SU-DHL-6 (cell line): ENCODE measurements around the gene FEM1A.
A peak's percentile ranks its signal among the peaks of the same experiment; 100 is the strongest.

Experiments used
- H2AFZ ChIP-seq: fragments of 200-600 bp; sonication (generic); 2 replicates; pipeline ENCODE4 v1.6.1; 2014; ENCODE audit warnings: low read depth, mild to moderate bottlenecking, moderate library complexity, mixed read lengths, antibody characterized with exemption, low read length; ENCODE audit not compliant: severe bottlenecking
- H3F3A ChIP-seq: fragments of 200-600 bp; shearing (Covaris generic); 2 replicates; pipeline ENCODE4 v1.6.0; 2016; ENCODE audit warnings: antibody characterized with exemption, mild to moderate bottlenecking; ENCODE audit not compliant: insufficient read depth
- H3K27ac ChIP-seq: fragments of 200-600 bp; sonication (generic); 2 replicates; pipeline ENCODE4 v1.5.1; 2016; ENCODE audit warnings: low read depth, mild to moderate bottlenecking, low read length, moderate library complexity, mixed read lengths
- H3K27me3 ChIP-seq: fragments of 200-600 bp; sonication (generic), shearing (Covaris generic); 2 replicates; pipeline ENCODE4 v1.6.0; 2014; ENCODE audit warnings: mild to moderate bottlenecking, low read length
- H3K36me3 ChIP-seq: fragments of 200-600 bp; sonication (generic); 2 replicates; pipeline ENCODE4 v1.6.1; 2014; ENCODE audit warnings: mild to moderate bottlenecking, low read length, mixed read lengths
- H3K4me2 ChIP-seq: fragments of 300-600, 200-600 bp; shearing (Covaris generic), sonication (generic); 2 replicates; pipeline ENCODE4 v1.6.0; 2014; ENCODE audit warnings: low read length, low read depth, mild to moderate bottlenecking; ENCODE audit not compliant: poor library complexity, severe bottlenecking
- H3K4me3 ChIP-seq: fragments of 200-600 bp; sonication (generic); 2 replicates; pipeline ENCODE4 v1.5.1; 2014; ENCODE audit warnings: antibody characterized with exemption, low read length, mild to moderate bottlenecking, mixed read lengths; ENCODE audit not compliant: insufficient read depth, poor library complexity, severe bottlenecking
- H3K79me2 ChIP-seq: fragments of 200-600 bp; sonication (generic); 2 replicates; pipeline ENCODE4 v1.6.1; 2014; ENCODE audit warnings: mild to moderate bottlenecking, low read length, moderate library complexity; ENCODE audit not compliant: insufficient read depth
- H3K9ac ChIP-seq: fragments of 200-600 bp; sonication (generic); 2 replicates; pipeline ENCODE4 v1.7.0; 2014; ENCODE audit warnings: mild to moderate bottlenecking, low read length
- H3K9me2 ChIP-seq: fragments of 200-600 bp; sonication (generic); replicated peaks from 2 replicates; pipeline ENCODE4 v1.6.1; 2014; ENCODE audit warnings: low read length; ENCODE audit not compliant: insufficient read depth
- H3K9me3 ChIP-seq: fragments of 200-600 bp; sonication (generic); 2 replicates; pipeline ENCODE4 v1.6.1; 2014; ENCODE audit warnings: low read length, mixed read lengths; ENCODE audit not compliant: insufficient read depth
- H4K20me1 ChIP-seq: fragments of 200-600 bp; sonication (generic); 2 replicates; pipeline ENCODE4 v1.6.1; 2014; ENCODE audit warnings: low read depth, mild to moderate bottlenecking, antibody characterized with exemption, low read length, moderate library complexity, mixed read lengths
- CTCF ChIP-seq: fragments of 200-600 bp; sonication (generic); IDR thresholded peaks from one replicate; pipeline ENCODE4 v1.5.1; 2017; ENCODE audit warnings: antibody characterized with exemption, mild to moderate bottlenecking, low read length, moderate library complexity; ENCODE audit not compliant: insufficient read depth, poor library complexity, severe bottlenecking
- EZH2phosphoT487 ChIP-seq: fragments of 200-600 bp; sonication (generic), shearing (Covaris generic); conservative IDR thresholded peaks from 2 replicates; pipeline ENCODE4 v1.6.1; 2018; ENCODE audit warnings: mild to moderate bottlenecking, antibody characterized with exemption, low read length, moderate library complexity, mixed read lengths

The FEM1A gene

GRCh38 chr19:4811328-4812131, 20.0 kb downstream of the FEM1A start:
- Histone ChIP-seq H2AFZ (peak overlapping the region; percentile 29), H3K9me2 (no peaks in the 10 kb centered on the region), H3K36me3 (no peaks in the 10 kb centered on the region), H3K79me2 (no peaks in the 10 kb centered on the region), H3K27ac (peak overlapping the region; percentile 43), H3K9me3 (no peaks in the 10 kb centered on the region), H3K4me3 (no peak overlapping the region), H3K27me3 (no peaks in the 10 kb centered on the region), H4K20me1 (no peaks in the 10 kb centered on the region), H3F3A (peaks cover 23% of the 10 kb centered on the region), H3K9ac (no peak overlapping the region), H3K4me2 (peak overlapping the region; percentile 15)
- TF ChIP-seq CTCF (peak; percentile 95), EZH2phosphoT487 (no peak)

- Histone ChIP-seq H3K79me2 (no peaks in the 10 kb centered on the region), H3K36me3 (no peaks in the 10 kb centered on the region), H3K4me2 (peak overlapping the region; percentile 58), H3K9me3 (no peaks in the 10 kb centered on the region), H3F3A (peaks cover 15% of the 10 kb centered on the region), H3K4me3 (peak overlapping the region; percentile 36), H4K20me1 (no peaks in the 10 kb centered on the region), H2AFZ (peak overlapping the region; percentile 72), H3K9ac (peak overlapping the region; percentile 30; the same call in 1 of the 2 replicates), H3K27ac (no peak overlapping the region), H3K27me3 (no peaks in the 10 kb centered on the region), H3K9me2 (no peaks in the 10 kb centered on the region)
- no peak for TF ChIP-seq EZH2phosphoT487
Measured at GRCh38 chr19:4814625-4815425, 23.3 kb downstream of the FEM1A start.

GRCh38 chr19:4815426-4816201, 24.1 kb downstream of the FEM1A start:
- no peaks in the 10 kb centered on the region for H3K9me3 ChIP-seq
- no peaks in the 10 kb centered on the region for H4K20me1 ChIP-seq
- H2AFZ ChIP-seq, result peak overlapping the region; percentile 72
- H3K79me2 ChIP-seq, result no peaks in the 10 kb centered on the region
- peak overlapping the region; percentile 58 for H3K4me2 ChIP-seq
- H3K36me3 ChIP-seq, result no peaks in the 10 kb centered on the region
- H3K9me2 ChIP-seq, result no peaks in the 10 kb centered on the region
- no peaks in the 10 kb centered on the region for H3K27me3 ChIP-seq
- peak overlapping the region; percentile 36 for H3K4me3 ChIP-seq
- TF ChIP-seq CTCF (no peak), EZH2phosphoT487 (no peak)
- peak overlapping the region; percentile 30; the same call in 1 of the 2 replicates for H3K9ac ChIP-seq
- H3K27ac ChIP-seq, result no peak overlapping the region
- peaks cover 14% of the 10 kb centered on the region for H3F3A ChIP-seq
